Measurements from ENCODE around the gene HVCN1.
A peak's percentile ranks its signal among the peaks of the same experiment; 100 is the strongest.

Gene HVCN1

GRCh38 chr12:110649341-110649847, 39.5 kb downstream of the HVCN1 start:
- POLR2A ChIA-PET: no interaction called here
- CTCF ChIA-PET: no interaction called here
- DNase-seq (ENCODE audit: extremely low spot score): no peak

GRCh38 chr12:110647631-110648040, 41.3 kb downstream of the HVCN1 start:
- no peak for DNase-seq (ENCODE audit: extremely low spot score)
- no peak for TF ChIP-seq HDGF (IDR thresholded peaks at IDR 0.05; ENCODE audit: borderline replicate concordance)
- no peak for TF ChIP-seq CTBP1 (IDR thresholded peaks at IDR 0.05; ENCODE audit: borderline replicate concordance)
- no peak for TF ChIP-seq L3MBTL2 (conservative IDR thresholded peaks at IDR 0.05)
- TF ChIP-seq LEF1 (IDR thresholded peaks at IDR 0.05; ENCODE audit: borderline replicate concordance): no peak
- no peak for TF ChIP-seq SUZ12 (IDR thresholded peaks at IDR 0.05)
- TF ChIP-seq TARDBP (IDR thresholded peaks at IDR 0.05): no peak
- TF ChIP-seq FOXM1 (IDR thresholded peaks at IDR 0.05; ENCODE audit: borderline replicate concordance): no peak
- no peak for TF ChIP-seq NFRKB (IDR thresholded peaks at IDR 0.05)
- no peak for TF ChIP-seq ELF4 (IDR thresholded peaks at IDR 0.05)
- TF ChIP-seq ARNT (IDR thresholded peaks at IDR 0.05): no peak
- TF ChIP-seq SP1 (IDR thresholded peaks at IDR 0.05): no peak
- TF ChIP-seq PKNOX1 (IDR thresholded peaks at IDR 0.05): no peak
- TF ChIP-seq FOXA1 (IDR thresholded peaks at IDR 0.05): no peak
- TF ChIP-seq ZNF384 (IDR thresholded peaks at IDR 0.05): no peak
- no peak for TF ChIP-seq FOXK2 (IDR thresholded peaks at IDR 0.05)
- TF ChIP-seq BHLHE40 (IDR thresholded peaks at IDR 0.05; ENCODE audit: borderline replicate concordance): no peak
- ChIA-PET CTCF (no interaction called here), POLR2A (no interaction called here)

More at GRCh38 chr12:110649341-110649847, 39.5 kb downstream of the HVCN1 start:
- TF ChIP-seq NFRKB (IDR thresholded peaks at IDR 0.05): no peak
- TF ChIP-seq HDGF (IDR thresholded peaks at IDR 0.05; ENCODE audit: borderline replicate concordance): no peak
- TF ChIP-seq FOXM1 (IDR thresholded peaks at IDR 0.05; ENCODE audit: borderline replicate concordance): no peak
- TF ChIP-seq FOXA1 (IDR thresholded peaks at IDR 0.05): no peak
- no peak for TF ChIP-seq ZNF384 (IDR thresholded peaks at IDR 0.05)
- TF ChIP-seq SP1 (IDR thresholded peaks at IDR 0.05): no peak
- no peak for TF ChIP-seq LEF1 (IDR thresholded peaks at IDR 0.05; ENCODE audit: borderline replicate concordance)
- no peak for TF ChIP-seq L3MBTL2 (conservative IDR thresholded peaks at IDR 0.05)
- no peak for TF ChIP-seq ARNT (IDR thresholded peaks at IDR 0.05)
- TF ChIP-seq PKNOX1 (IDR thresholded peaks at IDR 0.05): no peak
- TF ChIP-seq CTBP1 (IDR thresholded peaks at IDR 0.05; ENCODE audit: borderline replicate concordance): no peak
- TF ChIP-seq TARDBP (IDR thresholded peaks at IDR 0.05): no peak
- TF ChIP-seq FOXK2 (IDR thresholded peaks at IDR 0.05): no peak
- no peak for TF ChIP-seq SUZ12 (IDR thresholded peaks at IDR 0.05)

GRCh38 chr12:110641521-110641920, 47.4 kb downstream of the HVCN1 start:
- DNase-seq (ENCODE audit: extremely low spot score): peak; percentile 18
- ChIA-PET POLR2A (no interaction called here), CTCF (interaction anchor here (0.7 kb wide), 1 partner anchor 9 kb away, joined by 3 read pairs; no protein-coding TSS in a partner anchor)
- TF ChIP-seq SP1 (IDR thresholded peaks at IDR 0.05) (no peak), PKNOX1 (IDR thresholded peaks at IDR 0.05) (no peak), FOXK2 (IDR thresholded peaks at IDR 0.05) (no peak)

- no peak for DNase-seq (ENCODE audit: extremely low spot score)
- no peak for TF ChIP-seq LEF1 (IDR thresholded peaks at IDR 0.05; ENCODE audit: borderline replicate concordance)
- no peak for TF ChIP-seq PKNOX1 (IDR thresholded peaks at IDR 0.05)
- no peak for TF ChIP-seq BHLHE40 (IDR thresholded peaks at IDR 0.05; ENCODE audit: borderline replicate concordance)
- TF ChIP-seq HDGF (IDR thresholded peaks at IDR 0.05; ENCODE audit: borderline replicate concordance): no peak
- no peak for TF ChIP-seq SUZ12 (IDR thresholded peaks at IDR 0.05)
- TF ChIP-seq FOXM1 (IDR thresholded peaks at IDR 0.05; ENCODE audit: borderline replicate concordance): no peak
- no peak for TF ChIP-seq SP1 (IDR thresholded peaks at IDR 0.05)
- TF ChIP-seq NFRKB (IDR thresholded peaks at IDR 0.05): no peak
- TF ChIP-seq FOXK2 (IDR thresholded peaks at IDR 0.05): no peak
- no peak for TF ChIP-seq FOXA1 (IDR thresholded peaks at IDR 0.05)
- no peak for TF ChIP-seq TARDBP (IDR thresholded peaks at IDR 0.05)
- no peak for TF ChIP-seq ARNT (IDR thresholded peaks at IDR 0.05)
- no peak for TF ChIP-seq ZNF384 (IDR thresholded peaks at IDR 0.05)
- TF ChIP-seq ELF4 (IDR thresholded peaks at IDR 0.05): no peak
- no peak for TF ChIP-seq L3MBTL2 (conservative IDR thresholded peaks at IDR 0.05)
- TF ChIP-seq CTBP1 (IDR thresholded peaks at IDR 0.05; ENCODE audit: borderline replicate concordance): no peak
- ChIA-PET POLR2A (no interaction called here), CTCF (no interaction called here)
Observed at GRCh38 chr12:110640275-110641025, 48.5 kb downstream of the HVCN1 start.

GRCh38 chr12:110639336-110640141, 49.4 kb downstream of the HVCN1 start:
- ChIA-PET POLR2A (no interaction called here), CTCF (no interaction called here)
- TF ChIP-seq LEF1 (IDR thresholded peaks at IDR 0.05; ENCODE audit: borderline replicate concordance) (no peak), FOXM1 (IDR thresholded peaks at IDR 0.05; ENCODE audit: borderline replicate concordance) (no peak), FOXA1 (IDR thresholded peaks at IDR 0.05) (no peak), PKNOX1 (IDR thresholded peaks at IDR 0.05) (no peak), BHLHE40 (IDR thresholded peaks at IDR 0.05; ENCODE audit: borderline replicate concordance) (no peak), TARDBP (IDR thresholded peaks at IDR 0.05) (no peak), SP1 (IDR thresholded peaks at IDR 0.05) (no peak), ELF4 (IDR thresholded peaks at IDR 0.05) (no peak), FOXK2 (IDR thresholded peaks at IDR 0.05) (no peak), L3MBTL2 (conservative IDR thresholded peaks at IDR 0.05) (no peak), HDGF (IDR thresholded peaks at IDR 0.05; ENCODE audit: borderline replicate concordance) (no peak), ARNT (IDR thresholded peaks at IDR 0.05) (no peak), ZNF384 (IDR thresholded peaks at IDR 0.05) (no peak), NFRKB (IDR thresholded peaks at IDR 0.05) (no peak), SUZ12 (IDR thresholded peaks at IDR 0.05) (no peak)
- no peak for DNase-seq (ENCODE audit: extremely low spot score)
